Neural cell (in vitro differentiated cells): Measurements from ENCODE around the gene STRAP.

Source experiments
- CTCF ChIP-seq: fragments of 450-650 bp; IDR thresholded peaks from 2 replicates; pipeline ENCODE4 v1.5.1; 2014; ENCODE audit warnings: antibody characterized with exemption, mild to moderate bottlenecking, moderate library complexity; ENCODE audit not compliant: poor library complexity, severe bottlenecking
- EZH2 ChIP-seq: fragments of 200-600, 300-800 bp; shearing (Covaris generic), sonication (generic); IDR thresholded peaks from 2 replicates; pipeline ENCODE4 v1.6.1; 2014; ENCODE audit warnings: antibody characterized with exemption, low read length, borderline replicate concordance, mild to moderate bottlenecking; ENCODE audit not compliant: insufficient read depth, poor library complexity, severe bottlenecking
- POLR2AphosphoS5 ChIP-seq: IDR thresholded peaks from 2 replicates; pipeline ENCODE4 v1.6.1; 2012
- REST ChIP-seq: IDR thresholded peaks from 2 replicates; pipeline ENCODE4 v1.6.1; 2012; ENCODE audit warnings: borderline replicate concordance
- SMC3 ChIP-seq: fragments of 450-650 bp; conservative IDR thresholded peaks from 2 replicates; pipeline ENCODE4 v1.6.1; 2014; ENCODE audit warnings: antibody characterized with exemption, mild to moderate bottlenecking, moderate library complexity; ENCODE audit not compliant: poor library complexity
- TAF1 ChIP-seq: IDR thresholded peaks from 2 replicates; pipeline ENCODE4 v1.6.1; 2012; ENCODE audit warnings: low read depth

GRCh38 chr12:15853877-15854276, 28.3 kb upstream of the STRAP start:
- no peak for TF ChIP-seq CTCF
- no peak for TF ChIP-seq TAF1
- TF ChIP-seq EZH2: no peak
- TF ChIP-seq SMC3: no peak
- no peak for TF ChIP-seq POLR2AphosphoS5
- no peak for TF ChIP-seq REST
